DMS114 treated with DMSO at 0.1 percent for 48 hours (cell line): Measurements from ENCODE around the gene CHST1.

ENCODE experiments used
- DNase-seq: peaks from one replicate; lab custom pipeline; 2025; ENCODE audit not compliant: unreplicated experiment; lab: John Stamatoyannopoulos, UW

The CHST1 gene

GRCh38 chr11:45660729-45661438, 4.5 kb downstream of the CHST1 start:
- no peak for DNase-seq

DNA sequence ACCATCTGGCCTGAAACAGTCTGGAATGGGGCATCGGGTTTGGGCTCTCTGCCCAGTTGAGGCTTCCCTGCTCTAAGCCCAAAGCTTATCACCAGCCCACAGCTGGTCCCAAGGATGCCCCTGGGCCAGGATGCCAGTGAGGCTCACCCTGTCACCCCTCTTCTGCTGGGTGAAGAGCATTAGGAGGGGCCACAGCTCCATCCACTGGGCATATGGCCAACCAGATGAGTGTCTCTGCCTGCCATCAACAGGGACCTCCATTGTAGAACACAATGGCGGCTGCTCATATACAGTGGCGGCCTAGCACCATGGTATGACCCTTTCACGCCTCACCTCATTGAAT, 5.6 kb downstream of the CHST1 start:
- no peak for DNase-seq

DNA sequence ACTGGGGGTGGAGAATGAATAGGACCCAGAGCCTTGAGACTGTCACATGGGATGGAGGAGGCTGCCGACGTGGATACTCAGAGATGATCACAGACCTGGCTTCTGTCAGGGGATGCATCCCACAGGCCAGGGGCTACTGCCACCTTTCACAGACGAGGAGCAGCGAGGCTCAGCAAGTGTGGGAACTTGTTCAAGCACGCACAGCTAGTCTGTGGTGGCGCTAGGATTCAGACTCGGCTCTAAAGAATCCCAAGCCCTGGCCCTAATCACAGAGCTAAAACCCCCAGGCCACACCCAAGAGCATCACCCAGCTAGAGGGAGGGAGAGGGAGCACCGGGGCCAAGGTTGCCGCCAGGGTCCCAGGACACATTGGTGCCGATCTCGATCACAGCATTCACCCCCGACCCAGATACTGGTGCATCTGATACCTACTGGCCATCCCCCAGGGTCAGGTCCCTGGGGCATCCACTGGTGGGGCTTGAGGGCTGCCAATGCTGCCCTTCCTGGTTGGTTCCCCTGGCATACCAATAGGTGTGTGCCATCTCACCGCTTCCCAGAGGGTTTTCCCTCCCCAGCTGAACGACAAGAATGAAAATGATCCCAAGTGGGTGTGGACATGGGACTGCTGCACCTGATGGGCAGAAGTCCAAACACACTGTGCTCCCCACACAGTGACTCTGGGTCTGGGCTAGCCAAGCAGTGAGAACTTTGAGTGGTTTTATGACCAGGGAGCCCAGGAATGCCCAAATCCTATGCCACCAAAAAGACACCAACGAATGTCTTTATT, 6.2 kb downstream of the CHST1 start:
- no peak for DNase-seq

DNA sequence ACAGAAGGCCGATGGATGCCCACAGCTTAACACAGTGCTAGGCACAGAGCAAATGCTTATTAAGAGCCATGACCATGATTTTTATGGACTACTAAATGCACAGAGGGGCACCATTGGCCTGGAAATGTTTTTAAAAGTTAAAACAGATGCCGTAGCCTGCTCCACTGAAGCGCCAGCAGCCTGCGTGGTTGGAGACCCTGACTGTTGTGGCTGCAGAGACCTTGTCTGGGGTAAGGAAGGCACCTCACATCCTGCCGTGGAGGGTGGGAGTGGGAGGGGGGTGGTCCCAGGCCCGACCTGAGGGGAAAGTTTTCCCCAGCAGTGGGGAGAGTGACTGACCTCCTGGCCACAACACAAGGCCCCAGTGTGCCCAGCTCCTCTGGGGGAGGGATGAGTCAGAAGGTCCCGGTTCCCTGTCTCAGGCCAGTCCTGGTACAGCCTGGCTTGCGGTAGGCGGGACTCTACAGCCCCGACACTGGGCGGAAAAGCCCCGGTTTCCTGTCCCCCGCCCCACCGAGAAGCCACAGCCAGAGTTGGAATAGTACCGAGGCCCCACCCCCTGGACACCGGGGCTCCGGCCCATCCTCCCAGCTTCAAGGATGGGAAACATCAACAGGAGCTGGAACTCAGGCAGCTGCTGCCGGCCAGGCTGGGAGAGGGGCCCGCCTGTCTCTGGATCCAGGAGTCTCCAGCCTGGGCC, 7.0 kb downstream of the CHST1 start:
- no peak for DNase-seq

DNA sequence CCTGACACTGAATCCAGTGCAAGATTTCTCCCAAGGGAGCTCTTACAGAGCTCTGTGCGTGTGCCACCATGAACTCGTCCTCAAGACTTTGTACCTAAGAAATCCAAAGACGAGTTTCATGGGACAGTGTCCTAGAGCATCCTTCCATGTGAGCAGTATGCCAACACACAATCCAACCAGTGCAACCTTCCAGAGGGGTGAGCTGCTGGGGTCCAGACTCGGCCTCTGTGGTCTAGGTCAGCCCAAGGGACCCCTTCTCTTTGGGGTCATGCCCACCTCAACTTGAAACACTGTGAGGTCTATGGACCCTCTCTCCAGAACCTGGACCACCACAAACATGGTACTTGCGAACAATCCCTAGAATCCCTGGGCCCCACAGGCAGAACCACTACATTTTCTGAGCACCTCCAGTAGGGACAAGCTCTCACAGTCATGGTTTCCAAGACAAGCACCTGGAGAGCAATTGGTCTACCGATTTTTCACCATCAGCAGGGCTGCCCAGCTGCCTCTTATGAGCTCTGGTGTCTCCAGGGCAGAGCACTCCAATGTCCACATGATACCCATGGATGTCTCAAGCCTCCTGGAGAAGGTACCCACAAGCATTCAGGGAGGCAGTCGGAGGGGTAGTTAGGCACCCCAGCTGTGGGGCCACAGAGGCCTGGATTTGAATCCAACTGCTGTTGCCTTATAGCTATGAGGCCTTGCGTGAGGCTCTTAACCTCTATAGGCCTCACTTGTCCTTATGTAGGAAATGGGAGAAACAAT, 7.7 kb downstream of the CHST1 start:
- DNase-seq: no peak

DNA sequence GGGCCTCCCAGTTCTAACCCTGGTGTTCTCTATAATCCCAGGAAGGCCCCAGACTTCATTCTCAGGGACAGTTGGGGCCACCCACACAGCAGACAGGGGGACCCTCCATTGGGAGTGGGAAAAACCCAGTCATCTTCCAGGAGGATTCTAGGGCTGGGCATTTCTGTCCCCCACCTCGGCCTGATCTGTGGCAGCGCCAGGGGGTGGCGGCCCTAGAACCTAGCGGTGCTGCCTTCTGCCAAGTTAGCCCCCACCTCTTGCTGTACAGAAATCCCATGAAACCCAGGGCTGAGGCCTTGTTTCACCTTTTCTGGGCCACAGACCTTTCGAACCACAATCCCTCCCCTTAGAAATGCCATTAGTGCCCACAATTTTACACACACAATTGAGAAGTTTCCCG, 9.6 kb downstream of the CHST1 start:
- no peak for DNase-seq

GRCh38 chr11:45655347-45655756, 10.1 kb downstream of the CHST1 start:
- peak; percentile 29 for DNase-seq

- DNase-seq: no peak
Observed at GRCh38 chr11:45655012-45655283, 10.5 kb downstream of the CHST1 start.

- DNase-seq: no peak
Observed at GRCh38 chr11:45654231-45655011, 11.0 kb downstream of the CHST1 start.

DNA sequence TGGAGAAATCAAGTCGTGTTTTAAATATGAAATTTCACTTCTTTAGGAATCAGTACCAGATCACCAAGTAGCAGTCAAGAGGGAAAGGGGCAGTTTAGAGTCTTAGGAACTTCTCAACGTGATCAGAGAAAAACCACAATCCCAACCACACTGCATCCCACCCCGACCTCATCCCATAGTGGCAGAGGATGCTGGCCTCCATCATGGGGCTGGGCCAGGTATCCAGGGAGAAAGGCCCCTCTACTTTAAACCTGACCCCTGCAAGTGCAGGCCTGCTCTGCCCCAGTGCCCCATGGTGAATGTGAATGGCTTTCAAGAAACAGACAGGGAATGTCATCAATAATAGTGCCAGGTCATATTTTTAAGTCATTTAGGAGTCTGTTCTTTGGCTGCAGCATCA, 12.1 kb downstream of the CHST1 start:
- DNase-seq: no peak

- no peak for DNase-seq
Observed at GRCh38 chr11:45652781-45653180, 12.6 kb downstream of the CHST1 start.

GRCh38 chr11:45651841-45652749, 13.3 kb downstream of the CHST1 start:
- DNase-seq: no peak

- DNase-seq: no peak
Observed at GRCh38 chr11:45651156-45651555, 14.3 kb downstream of the CHST1 start.

DNA sequence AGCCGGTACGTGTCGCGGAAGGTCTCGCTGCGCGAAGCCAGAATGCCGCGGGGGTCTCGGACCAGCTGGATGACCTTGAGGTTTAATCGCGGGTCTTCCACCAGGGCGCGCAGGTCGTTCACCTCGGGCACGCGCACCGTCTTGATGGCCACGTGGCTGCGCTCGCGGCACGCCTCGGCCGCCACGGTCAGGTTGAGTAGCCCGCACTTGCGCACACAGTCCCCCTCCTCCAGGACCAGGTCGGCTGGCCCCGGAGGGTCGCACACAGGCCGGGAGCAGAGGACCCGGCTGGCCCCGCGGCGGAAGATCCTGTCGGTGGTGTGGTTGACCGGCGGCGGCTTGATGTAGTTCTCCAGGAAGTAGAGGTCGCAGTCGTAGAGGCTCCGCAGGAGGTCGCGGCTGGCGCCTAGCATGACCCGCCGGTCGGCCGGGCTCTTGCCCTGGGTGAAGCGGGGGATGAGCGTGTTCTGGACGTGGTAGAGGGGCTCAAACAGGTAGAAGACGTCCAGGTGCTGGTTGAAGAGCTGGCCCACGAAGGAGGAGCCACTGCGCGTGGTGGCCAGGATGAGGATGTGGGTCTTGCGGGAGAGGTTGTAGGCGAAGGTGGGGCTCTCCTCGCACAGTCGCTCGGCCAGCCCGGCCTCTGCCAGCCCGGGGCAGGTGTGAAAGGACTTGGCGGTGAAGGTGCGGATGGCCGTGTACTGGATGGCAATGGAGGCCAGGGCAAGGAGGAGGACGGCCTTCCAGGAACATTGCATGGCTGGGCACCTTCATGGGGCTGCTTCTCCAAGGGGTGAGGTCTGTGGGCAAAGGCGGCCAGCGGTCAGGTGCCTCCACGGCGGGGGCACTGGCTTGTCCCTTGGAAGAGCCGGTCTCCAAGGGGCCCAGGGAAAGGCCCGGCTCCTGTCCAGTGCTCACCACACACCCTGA, 15.0 kb downstream of the CHST1 start:
- DNase-seq: no peak

DNA sequence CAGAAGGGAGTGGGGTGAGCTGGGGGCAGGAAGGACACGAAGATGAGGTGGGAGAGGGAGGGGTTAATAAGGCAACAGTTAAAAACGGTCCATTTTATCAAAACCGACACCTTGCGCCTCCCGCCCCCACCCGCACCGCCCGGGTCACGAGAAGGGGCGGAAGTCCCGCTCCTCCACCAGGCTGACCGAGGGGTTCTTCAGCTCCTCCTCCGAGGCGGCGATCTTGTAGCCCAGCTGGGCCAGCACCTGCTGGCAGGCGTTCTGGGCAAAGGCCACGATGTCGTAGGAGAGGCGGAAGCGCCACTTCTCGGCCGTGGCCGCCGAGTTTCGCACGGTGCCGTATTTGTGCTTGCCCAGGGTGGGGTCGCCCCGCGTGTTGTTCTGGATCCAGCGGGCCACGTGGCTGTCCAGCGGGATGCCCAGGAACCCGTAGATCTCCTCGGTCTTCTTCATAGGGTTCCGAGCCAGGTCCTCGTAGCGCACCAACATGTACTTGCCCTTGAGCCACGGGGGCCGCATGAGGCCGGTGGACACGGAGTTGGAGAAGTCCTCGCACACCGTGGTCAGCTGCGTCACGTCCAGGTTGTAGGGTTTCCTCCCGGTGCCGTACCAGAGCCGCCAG, 15.8 kb downstream of the CHST1 start:
- no peak for DNase-seq

DNA sequence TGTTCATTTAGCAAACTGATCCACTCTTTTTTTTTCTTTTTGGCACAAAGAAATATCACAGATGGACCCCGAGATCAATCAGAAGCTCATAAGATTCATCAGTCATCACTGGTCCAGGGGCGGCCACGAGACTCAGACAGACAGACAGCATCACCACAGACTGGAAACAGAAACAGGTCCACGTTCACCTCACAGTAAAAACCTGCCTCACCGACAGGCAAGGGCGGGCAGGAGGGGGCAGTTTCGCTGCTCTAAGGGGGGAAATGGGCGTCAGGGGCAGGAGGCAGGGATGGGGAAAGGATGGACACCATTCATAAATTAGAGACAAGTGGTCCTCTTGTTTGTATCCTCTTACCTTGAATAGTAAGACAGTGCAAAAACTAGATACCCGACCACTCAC, 16.5 kb downstream of the CHST1 start:
- DNase-seq: no peak

DNA sequence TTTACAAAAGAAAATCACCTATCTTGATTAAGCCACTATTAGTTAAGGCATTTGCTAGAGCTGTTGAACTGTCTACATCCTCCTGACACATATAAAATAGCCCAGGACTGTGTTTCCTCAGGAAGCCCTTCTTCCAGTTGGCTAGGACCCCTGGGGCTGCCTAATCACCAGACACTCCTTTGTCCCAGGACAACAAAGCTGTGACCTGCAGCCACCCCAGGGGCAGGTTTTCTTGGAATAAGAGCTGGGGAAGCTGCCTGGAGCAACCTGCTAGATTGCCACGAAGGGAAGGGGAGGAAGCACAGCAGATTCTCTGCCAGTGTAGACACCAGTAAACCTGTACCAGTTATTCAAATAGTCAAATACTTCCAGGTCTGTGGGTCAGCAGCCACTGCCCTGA, 17.6 kb downstream of the CHST1 start:
- DNase-seq: no peak

DNA sequence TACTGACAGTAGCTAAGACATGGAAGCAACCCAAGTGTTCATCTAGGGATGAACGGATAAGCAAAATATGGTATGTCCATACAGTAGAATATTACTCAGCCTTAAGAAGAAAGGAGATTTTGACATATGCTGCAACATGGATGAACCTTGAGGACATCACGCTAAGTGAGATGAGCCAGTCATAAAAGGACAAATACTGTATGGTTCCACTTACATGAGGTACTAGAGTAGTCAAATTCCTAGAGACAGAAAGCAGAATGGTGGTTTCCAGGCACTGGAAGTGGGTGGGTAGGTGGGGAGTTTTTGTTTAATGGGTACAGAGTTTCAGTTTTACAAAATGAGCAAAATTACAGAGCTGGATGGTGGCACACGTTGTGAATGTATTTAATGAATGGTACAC, 18.1 kb downstream of the CHST1 start:
- no peak for DNase-seq
